Osteoblast (primary cell): ENCODE measurements around the gene AAMDC. TPM values are rescaled to one million over a fixed set of nuclear protein-coding genes. Genes with fewer than 3 reads are reported as not detected.
"Not testable (repeated sequence)": the region's sequence is repeated elsewhere in the genome, so short reads cannot be mapped to it uniquely, and the experiment has no call there.

ENCODE experiments used
- DNase-seq: peaks from one replicate; pipeline ENCODE4 v3.0.0; 2011; ENCODE audit warnings: low spot score, mixed read lengths; ENCODE audit not compliant: insufficient read length; ENCODE audit errors: missing footprints
- H2AFZ ChIP-seq: 2 replicates; pipeline ENCODE4 v1.6.0; 2011; ENCODE audit warnings: mild to moderate bottlenecking, low read length
- H3K27ac ChIP-seq: 2 replicates; pipeline ENCODE4 v1.5.1; 2011; ENCODE audit warnings: mild to moderate bottlenecking, low read depth, low read length, moderate library complexity
- H3K27me3 ChIP-seq: 2 replicates; pipeline ENCODE4 v1.6.0; 2012; ENCODE audit warnings: mild to moderate bottlenecking, control low read depth, inconsistent platforms, low read length, moderate library complexity; ENCODE audit not compliant: insufficient read depth
- H3K36me3 ChIP-seq: 2 replicates; pipeline ENCODE4 v1.5.1; 2011; ENCODE audit warnings: mild to moderate bottlenecking, low read length, control low read depth, moderate library complexity; ENCODE audit not compliant: insufficient read depth
- H3K4me1 ChIP-seq: 2 replicates; pipeline ENCODE4 v1.5.1; 2011; ENCODE audit warnings: mild to moderate bottlenecking, low read length, control low read depth, moderate library complexity; ENCODE audit not compliant: insufficient read depth
- H3K4me2 ChIP-seq: 2 replicates; pipeline ENCODE4 v1.6.0; 2011; ENCODE audit warnings: mild to moderate bottlenecking, low read length; ENCODE audit not compliant: insufficient read depth
- H3K4me3 ChIP-seq: fragments of 200-600 bp; sonication (generic); 3 replicates; pipeline ENCODE4 v1.5.1; 2012; ENCODE audit warnings: mild to moderate bottlenecking, low read length, inconsistent platforms; ENCODE audit not compliant: insufficient read depth
- H3K79me2 ChIP-seq: 2 replicates; pipeline ENCODE4 v1.6.0; 2012; ENCODE audit warnings: mild to moderate bottlenecking, low read length, control low read depth, inconsistent platforms; ENCODE audit not compliant: insufficient read depth
- H3K9me3 ChIP-seq: 2 replicates; pipeline ENCODE4 v1.5.1; 2011; ENCODE audit warnings: low read depth, low read length, control low read depth
- H4K20me1 ChIP-seq: 2 replicates; pipeline ENCODE4 v1.6.0; 2012; ENCODE audit warnings: mild to moderate bottlenecking, low read length, control low read depth; ENCODE audit not compliant: insufficient read depth
- total RNA-seq: library from RNA; depleted of rRNA; stranded (reverse); fragments of >200 nt; gene quantifications from 2 replicates; pipeline ENCODE4 v1.2.3, GENCODE V29; 2012
- TF ChIP-seq, protein P1 (sequence below): IDR thresholded peaks from 2 replicates; pipeline ENCODE4 v1.5.1; 2011; ENCODE audit warnings: mild to moderate bottlenecking, low read depth, low read length, moderate library complexity; ENCODE audit errors: extremely low read depth

Gene AAMDC
- total RNA-seq, 1 donor, result 14.8 TPM

- Histone ChIP-seq H3K4me1 (peaks cover 12% of the 10 kb centered on the region), H3K4me3 (no peak overlapping the region), H3K79me2 (no peaks in the 10 kb centered on the region), H3K9me3 (no peaks in the 10 kb centered on the region), H3K27ac (no peak overlapping the region), H3K4me2 (no peak overlapping the region), H4K20me1 (no peaks in the 10 kb centered on the region), H2AFZ (no peak overlapping the region), H3K27me3 (no peaks in the 10 kb centered on the region), H3K36me3 (peaks cover 29% of the 10 kb centered on the region)
- TF ChIP-seq, protein P1, sequence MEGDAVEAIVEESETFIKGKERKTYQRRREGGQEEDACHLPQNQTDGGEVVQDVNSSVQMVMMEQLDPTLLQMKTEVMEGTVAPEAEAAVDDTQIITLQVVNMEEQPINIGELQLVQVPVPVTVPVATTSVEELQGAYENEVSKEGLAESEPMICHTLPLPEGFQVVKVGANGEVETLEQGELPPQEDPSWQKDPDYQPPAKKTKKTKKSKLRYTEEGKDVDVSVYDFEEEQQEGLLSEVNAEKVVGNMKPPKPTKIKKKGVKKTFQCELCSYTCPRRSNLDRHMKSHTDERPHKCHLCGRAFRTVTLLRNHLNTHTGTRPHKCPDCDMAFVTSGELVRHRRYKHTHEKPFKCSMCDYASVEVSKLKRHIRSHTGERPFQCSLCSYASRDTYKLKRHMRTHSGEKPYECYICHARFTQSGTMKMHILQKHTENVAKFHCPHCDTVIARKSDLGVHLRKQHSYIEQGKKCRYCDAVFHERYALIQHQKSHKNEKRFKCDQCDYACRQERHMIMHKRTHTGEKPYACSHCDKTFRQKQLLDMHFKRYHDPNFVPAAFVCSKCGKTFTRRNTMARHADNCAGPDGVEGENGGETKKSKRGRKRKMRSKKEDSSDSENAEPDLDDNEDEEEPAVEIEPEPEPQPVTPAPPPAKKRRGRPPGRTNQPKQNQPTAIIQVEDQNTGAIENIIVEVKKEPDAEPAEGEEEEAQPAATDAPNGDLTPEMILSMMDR, result no peak
- no peak for DNase-seq
These were observed 53.3 kb downstream of the AAMDC start for GRCh38 chr11:77874206-77874605.

DNA sequence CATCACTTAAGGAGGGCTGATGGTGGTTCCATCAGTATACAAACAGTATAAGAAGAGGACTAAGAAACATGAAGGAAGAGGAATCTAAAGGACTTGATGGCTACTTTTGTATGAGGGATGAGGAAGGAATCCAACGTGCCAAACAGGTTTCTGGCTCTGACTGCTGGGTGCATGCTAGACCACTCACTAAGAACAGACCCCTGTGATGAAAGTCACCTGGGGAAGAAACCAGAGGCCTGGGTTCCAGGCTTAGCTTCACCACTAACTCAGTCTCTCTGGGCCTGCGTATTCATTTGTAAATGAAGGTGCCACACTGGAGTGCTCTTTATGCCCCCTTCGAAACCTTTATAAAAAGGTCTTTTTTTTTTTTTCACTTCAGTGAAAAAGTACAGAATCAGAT is 55.1 kb downstream of the AAMDC start:
- H4K20me1 ChIP-seq, result no peaks in the 10 kb centered on the region
- H3K79me2 ChIP-seq, result no peaks in the 10 kb centered on the region
- H3K36me3 ChIP-seq, result peaks cover 29% of the 10 kb centered on the region
- H3K4me3 ChIP-seq, result no peak overlapping the region
- TF ChIP-seq, protein P1, result no peak
- DNase-seq, result no peak
- no peaks in the 10 kb centered on the region for H3K9me3 ChIP-seq
- no peak overlapping the region for H3K27ac ChIP-seq
- H3K27me3 ChIP-seq, result no peaks in the 10 kb centered on the region
- no peak overlapping the region for H3K4me2 ChIP-seq
- peaks cover 14% of the 10 kb centered on the region for H3K4me1 ChIP-seq
- no peak overlapping the region for H2AFZ ChIP-seq

- H3K36me3 ChIP-seq, result peaks cover 20% of the 10 kb centered on the region
- H4K20me1 ChIP-seq, H2AFZ ChIP-seq, DNase-seq, H3K79me2 ChIP-seq, H3K9me3 ChIP-seq, H3K4me2 ChIP-seq, H3K4me3 ChIP-seq, H3K27me3 ChIP-seq, H3K27ac ChIP-seq: not testable (repeated sequence)
- H3K4me1 ChIP-seq, result peaks cover 20% of the 10 kb centered on the region
These were observed 57.3 kb downstream of the AAMDC start for GRCh38 chr11:77878247-77878646.

DNA sequence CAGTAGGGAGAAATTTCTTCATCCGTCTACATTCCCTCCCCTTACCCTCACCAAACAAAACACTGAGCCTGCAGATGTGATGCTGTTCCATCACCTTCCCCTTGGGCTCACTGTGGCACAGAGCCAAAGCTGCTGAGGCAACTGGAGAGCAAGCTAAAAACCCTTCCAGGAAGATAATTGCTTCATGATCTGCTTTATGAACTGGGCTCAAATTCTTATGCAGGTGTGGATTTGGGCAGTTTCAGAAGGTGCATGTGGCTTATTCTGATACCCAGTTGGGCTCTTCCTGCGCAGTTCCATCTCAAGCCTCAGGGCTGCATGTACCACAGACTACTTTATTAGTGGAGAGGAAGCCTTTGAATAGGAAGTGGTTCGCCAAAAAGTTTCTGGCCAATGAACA is 58.3 kb downstream of the AAMDC start:
- Histone ChIP-seq H3K79me2 (no peaks in the 10 kb centered on the region), H4K20me1 (no peaks in the 10 kb centered on the region), H3K4me1 (peaks cover 27% of the 10 kb centered on the region), H3K27me3 (no peaks in the 10 kb centered on the region), H3K36me3 (peaks cover 23% of the 10 kb centered on the region), H3K4me3 (no peak overlapping the region), H3K4me2 (no peak overlapping the region), H3K9me3 (no peaks in the 10 kb centered on the region), H2AFZ (no peak overlapping the region), H3K27ac (no peak overlapping the region)
- no peak for DNase-seq
- TF ChIP-seq, protein P1, result peak; percentile 11
